Panc1 (cell line): ENCODE measurements around the gene ITK.

Source experiments
- CTCF ChIP-seq: fragments of 450-650 bp; IDR thresholded peaks from 2 replicates; pipeline ENCODE4 v1.5.1; 2017; ENCODE audit warnings: mild to moderate bottlenecking
- POLR2AphosphoS5 ChIP-seq: IDR thresholded peaks from 2 replicates; pipeline ENCODE4 v1.6.1; 2012; ENCODE audit warnings: mild to moderate bottlenecking, low read depth, low read length, moderate library complexity
- SIN3A ChIP-seq: IDR thresholded peaks from 2 replicates; pipeline ENCODE4 v1.6.1; 2012; ENCODE audit warnings: low read depth, mild to moderate bottlenecking, low read length, moderate library complexity, borderline replicate concordance; ENCODE audit not compliant: insufficient read depth
- TCF7L2 ChIP-seq: IDR thresholded peaks from 2 replicates; pipeline ENCODE4 v1.6.1; 2011; ENCODE audit warnings: mild to moderate bottlenecking, low read depth, low read length, inconsistent platforms
- TF ChIP-seq, protein P1 (sequence below), 2 experiments: IDR thresholded peaks; 2 replicates each; pipeline ENCODE4 v1.6.1; 2011 to 2012; ENCODE audit warnings: low read depth in 2 of 2, control low read depth in 1 of 2, low read length in 1 of 2, mild to moderate bottlenecking in 1 of 2, moderate library complexity in 1 of 2; ENCODE audit not compliant: insufficient read depth in 1 of 2

DNA sequence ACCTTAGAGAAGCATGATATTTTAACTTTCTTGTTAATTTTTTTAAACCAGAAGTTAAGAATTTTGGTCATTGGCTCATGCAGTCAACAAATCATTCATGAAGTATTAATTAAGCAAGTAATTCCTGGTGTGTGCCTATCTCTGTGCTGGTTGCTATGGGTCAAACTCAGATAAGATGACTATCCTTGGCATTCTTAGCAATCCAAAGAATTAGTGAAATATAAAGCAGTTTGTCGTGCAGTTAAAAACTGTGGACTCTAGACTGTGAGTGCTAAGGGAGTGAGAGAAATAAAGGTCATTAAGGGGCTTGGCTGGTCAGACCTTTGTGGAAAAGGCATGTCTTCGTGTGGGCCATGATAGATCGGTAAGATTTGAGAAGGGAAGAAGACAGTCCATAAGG is 90.1 kb downstream of the ITK start:
- no peak for TF ChIP-seq CTCF
- TF ChIP-seq SIN3A = no peak
- TF ChIP-seq TCF7L2 = no peak
- TF ChIP-seq, protein P1, sequence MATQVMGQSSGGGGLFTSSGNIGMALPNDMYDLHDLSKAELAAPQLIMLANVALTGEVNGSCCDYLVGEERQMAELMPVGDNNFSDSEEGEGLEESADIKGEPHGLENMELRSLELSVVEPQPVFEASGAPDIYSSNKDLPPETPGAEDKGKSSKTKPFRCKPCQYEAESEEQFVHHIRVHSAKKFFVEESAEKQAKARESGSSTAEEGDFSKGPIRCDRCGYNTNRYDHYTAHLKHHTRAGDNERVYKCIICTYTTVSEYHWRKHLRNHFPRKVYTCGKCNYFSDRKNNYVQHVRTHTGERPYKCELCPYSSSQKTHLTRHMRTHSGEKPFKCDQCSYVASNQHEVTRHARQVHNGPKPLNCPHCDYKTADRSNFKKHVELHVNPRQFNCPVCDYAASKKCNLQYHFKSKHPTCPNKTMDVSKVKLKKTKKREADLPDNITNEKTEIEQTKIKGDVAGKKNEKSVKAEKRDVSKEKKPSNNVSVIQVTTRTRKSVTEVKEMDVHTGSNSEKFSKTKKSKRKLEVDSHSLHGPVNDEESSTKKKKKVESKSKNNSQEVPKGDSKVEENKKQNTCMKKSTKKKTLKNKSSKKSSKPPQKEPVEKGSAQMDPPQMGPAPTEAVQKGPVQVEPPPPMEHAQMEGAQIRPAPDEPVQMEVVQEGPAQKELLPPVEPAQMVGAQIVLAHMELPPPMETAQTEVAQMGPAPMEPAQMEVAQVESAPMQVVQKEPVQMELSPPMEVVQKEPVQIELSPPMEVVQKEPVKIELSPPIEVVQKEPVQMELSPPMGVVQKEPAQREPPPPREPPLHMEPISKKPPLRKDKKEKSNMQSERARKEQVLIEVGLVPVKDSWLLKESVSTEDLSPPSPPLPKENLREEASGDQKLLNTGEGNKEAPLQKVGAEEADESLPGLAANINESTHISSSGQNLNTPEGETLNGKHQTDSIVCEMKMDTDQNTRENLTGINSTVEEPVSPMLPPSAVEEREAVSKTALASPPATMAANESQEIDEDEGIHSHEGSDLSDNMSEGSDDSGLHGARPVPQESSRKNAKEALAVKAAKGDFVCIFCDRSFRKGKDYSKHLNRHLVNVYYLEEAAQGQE (IDR thresholded peaks at IDR 0.05; ENCODE audit: insufficient read depth in 1 of 2, low read depth in 2 of 2, low read length in 1 of 2) = no peak
- no peak for TF ChIP-seq POLR2AphosphoS5
